Measurements from ENCODE around the gene FEM1B.
"Not testable (repeated sequence)": the region's sequence is repeated elsewhere in the genome, so short reads cannot be mapped to it uniquely, and the experiment has no call there.

FEM1B gene

DNA sequence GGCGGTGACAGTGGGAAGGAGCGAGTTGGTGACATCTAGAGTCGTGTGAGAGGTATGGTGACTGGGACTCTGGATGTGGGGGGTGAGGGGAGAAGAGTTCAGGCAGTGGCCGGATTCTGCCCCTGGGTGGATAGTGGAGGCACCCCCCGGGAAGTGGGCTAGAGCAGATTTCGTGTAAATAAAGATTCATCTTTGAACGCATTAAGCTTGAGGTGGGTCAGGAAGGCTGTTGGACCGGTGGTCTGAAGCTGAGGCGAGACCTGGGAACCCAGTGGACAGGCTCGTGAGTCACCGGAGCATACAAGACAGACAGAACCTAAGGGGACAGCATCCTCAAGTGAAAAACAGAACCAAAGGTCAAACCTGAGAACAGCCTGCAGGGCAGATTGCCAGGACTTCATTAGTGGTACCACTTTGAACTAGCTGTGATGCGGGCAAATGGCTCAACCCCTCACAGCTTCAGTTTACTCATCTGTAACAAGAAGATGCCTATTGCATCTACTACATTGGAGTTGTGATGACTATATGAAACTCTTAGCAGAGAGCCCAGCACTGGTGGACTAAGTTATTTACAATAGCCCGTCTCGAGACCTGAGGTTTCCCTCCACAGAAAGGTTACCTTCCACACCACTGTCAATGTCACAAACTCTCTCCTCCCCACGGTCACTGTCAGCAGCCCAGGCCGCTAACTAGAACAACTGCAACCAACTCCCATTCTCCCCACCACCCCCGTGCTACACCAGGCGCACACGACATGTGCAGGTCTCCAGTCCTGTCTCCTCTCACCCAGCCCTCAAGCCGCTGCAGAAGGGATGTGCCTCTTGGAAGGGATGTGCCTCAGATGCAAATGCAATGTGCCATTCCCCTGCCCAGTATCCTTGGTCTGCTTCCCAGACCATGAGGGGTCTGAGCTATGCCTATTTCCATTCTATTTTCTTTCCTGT, 47.1 kb upstream of the FEM1B start:
- H3K4me3 ChIP-seq (ENCODE audit: low read depth in 1 of 2, low read length in 1 of 2), result peak overlapping the region; percentile 79 to 91
- no peaks in the 10 kb centered on the region for H3K36me3 ChIP-seq
- H3K27me3 ChIP-seq, result no peaks in the 10 kb centered on the region
- H3K4me1 ChIP-seq (ENCODE audit: control insufficient read depth in 1 of 2, insufficient read depth in 1 of 2, low read depth in 1 of 2, low read length in 1 of 2), result peaks cover 20 to 42% of the 10 kb centered on the region in 2 experiments
- TF ChIP-seq, protein P1, sequence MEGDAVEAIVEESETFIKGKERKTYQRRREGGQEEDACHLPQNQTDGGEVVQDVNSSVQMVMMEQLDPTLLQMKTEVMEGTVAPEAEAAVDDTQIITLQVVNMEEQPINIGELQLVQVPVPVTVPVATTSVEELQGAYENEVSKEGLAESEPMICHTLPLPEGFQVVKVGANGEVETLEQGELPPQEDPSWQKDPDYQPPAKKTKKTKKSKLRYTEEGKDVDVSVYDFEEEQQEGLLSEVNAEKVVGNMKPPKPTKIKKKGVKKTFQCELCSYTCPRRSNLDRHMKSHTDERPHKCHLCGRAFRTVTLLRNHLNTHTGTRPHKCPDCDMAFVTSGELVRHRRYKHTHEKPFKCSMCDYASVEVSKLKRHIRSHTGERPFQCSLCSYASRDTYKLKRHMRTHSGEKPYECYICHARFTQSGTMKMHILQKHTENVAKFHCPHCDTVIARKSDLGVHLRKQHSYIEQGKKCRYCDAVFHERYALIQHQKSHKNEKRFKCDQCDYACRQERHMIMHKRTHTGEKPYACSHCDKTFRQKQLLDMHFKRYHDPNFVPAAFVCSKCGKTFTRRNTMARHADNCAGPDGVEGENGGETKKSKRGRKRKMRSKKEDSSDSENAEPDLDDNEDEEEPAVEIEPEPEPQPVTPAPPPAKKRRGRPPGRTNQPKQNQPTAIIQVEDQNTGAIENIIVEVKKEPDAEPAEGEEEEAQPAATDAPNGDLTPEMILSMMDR (IDR thresholded peaks at IDR 0.05), result no peak
- H3K9me3 ChIP-seq, result no peaks in the 10 kb centered on the region
- peak overlapping the region; percentile 81 for H3K27ac ChIP-seq

DNA sequence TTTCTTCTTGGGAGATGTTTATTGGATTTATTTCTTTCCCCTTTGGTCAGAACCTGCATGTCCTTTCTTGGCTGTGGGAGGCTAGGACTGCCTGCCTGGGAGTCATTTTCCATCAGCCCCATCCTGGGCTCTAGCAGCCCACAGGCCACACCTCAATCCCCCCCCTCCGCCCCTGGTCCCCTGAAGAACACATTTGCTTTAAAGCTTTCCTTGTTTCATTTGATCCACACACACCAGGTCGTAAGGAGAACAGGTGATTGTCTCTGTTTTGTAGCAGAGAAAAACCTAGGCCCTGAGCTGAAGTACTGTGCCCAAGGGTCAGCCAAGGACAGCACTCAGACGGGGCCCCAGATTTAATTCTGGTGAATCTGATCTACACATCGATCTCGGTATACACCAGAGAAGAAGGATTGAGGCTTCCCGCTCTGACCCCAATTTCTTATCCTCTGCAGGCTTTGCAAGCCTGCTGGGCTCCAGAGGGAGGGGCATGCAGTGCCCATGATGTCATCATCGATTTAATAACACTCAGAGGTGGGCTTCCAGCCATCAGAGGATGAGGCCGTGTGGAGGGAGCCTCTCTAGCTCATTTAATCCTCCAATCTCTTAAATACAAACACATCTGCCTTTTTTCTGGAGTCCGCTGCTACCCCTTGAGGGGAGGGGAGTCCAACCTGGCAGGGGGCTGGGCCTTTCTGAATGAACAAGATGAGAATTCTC, 46.3 kb upstream of the FEM1B start:
- H3K4me3 ChIP-seq (ENCODE audit: low read depth in 1 of 2, low read length in 1 of 2), result no peak overlapping the region
- H3K27me3 ChIP-seq, result no peaks in the 10 kb centered on the region
- H3K9me3 ChIP-seq, result no peaks in the 10 kb centered on the region
- peaks cover 20 to 42% of the 10 kb centered on the region in 2 experiments for H3K4me1 ChIP-seq (ENCODE audit: control insufficient read depth in 1 of 2, insufficient read depth in 1 of 2, low read depth in 1 of 2, low read length in 1 of 2)
- H3K36me3 ChIP-seq, result no peaks in the 10 kb centered on the region
- H3K27ac ChIP-seq, result no peak overlapping the region
- TF ChIP-seq, protein P1 (IDR thresholded peaks at IDR 0.05), result no peak

DNA sequence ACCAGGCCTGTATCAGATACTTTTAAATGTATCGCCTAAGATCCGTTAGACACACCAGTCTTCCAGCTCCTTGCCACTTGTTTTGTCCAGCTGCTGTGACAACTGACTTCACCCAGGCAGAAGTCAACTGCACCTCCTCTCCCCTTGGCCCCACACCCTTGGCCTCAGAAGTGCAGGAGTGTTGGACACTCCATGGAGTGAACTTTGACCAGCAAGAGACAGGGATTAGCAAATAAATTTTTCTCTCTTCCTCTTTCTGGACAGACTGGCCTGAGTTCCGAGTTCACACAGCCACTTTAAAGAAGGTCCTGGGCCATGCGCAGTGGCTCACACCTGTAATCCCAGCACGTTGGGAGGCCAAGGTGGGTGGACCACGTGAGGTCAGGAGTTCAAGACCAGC, 45.1 kb upstream of the FEM1B start:
- Histone ChIP-seq H3K27ac (peak overlapping the region; percentile 38), H3K4me3 (ENCODE audit: low read depth in 1 of 2, low read length in 1 of 2) (peak overlapping the region in 1 of 2 experiments; percentile 9), H3K4me1 (ENCODE audit: control insufficient read depth in 1 of 2, insufficient read depth in 1 of 2, low read depth in 1 of 2, low read length in 1 of 2) (peaks cover 20 to 42% of the 10 kb centered on the region in 2 experiments), H3K9me3 (no peaks in the 10 kb centered on the region), H3K36me3 (no peaks in the 10 kb centered on the region), H3K27me3 (no peaks in the 10 kb centered on the region)
- TF ChIP-seq, protein P1 (IDR thresholded peaks at IDR 0.05), result no peak

DNA sequence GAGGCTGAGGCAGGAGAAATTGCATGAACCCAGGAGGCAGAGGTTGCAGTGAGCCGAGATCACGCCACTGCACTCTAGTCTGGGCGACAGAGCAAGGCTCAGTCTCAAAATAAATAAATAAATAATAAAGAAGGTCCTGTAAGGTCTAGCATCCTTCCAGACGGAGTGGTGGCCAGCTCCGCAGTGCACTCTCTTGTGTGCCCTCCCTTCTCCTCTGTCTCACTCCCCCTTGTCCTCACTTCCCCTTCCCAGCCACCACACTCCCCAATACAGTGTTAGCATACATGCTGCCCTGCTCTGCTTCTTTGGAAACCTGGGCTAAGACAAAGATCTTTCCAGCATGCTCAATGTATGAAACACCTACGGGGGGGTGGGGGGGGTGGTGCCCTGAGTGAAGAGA, 44.6 kb upstream of the FEM1B start:
- H3K27me3 ChIP-seq, result no peaks in the 10 kb centered on the region
- no peaks in the 10 kb centered on the region for H3K9me3 ChIP-seq
- H3K4me1 ChIP-seq (ENCODE audit: control insufficient read depth in 1 of 2, insufficient read depth in 1 of 2, low read depth in 1 of 2, low read length in 1 of 2), result peaks cover 17 to 41% of the 10 kb centered on the region in 2 experiments
- H3K36me3 ChIP-seq, result no peaks in the 10 kb centered on the region
- H3K27ac ChIP-seq, result peak overlapping the region; percentile 38
- peak overlapping the region in 1 of 2 experiments; percentile 9 for H3K4me3 ChIP-seq (ENCODE audit: low read depth in 1 of 2, low read length in 1 of 2)
- TF ChIP-seq, protein P1 (IDR thresholded peaks at IDR 0.05), result no peak

DNA sequence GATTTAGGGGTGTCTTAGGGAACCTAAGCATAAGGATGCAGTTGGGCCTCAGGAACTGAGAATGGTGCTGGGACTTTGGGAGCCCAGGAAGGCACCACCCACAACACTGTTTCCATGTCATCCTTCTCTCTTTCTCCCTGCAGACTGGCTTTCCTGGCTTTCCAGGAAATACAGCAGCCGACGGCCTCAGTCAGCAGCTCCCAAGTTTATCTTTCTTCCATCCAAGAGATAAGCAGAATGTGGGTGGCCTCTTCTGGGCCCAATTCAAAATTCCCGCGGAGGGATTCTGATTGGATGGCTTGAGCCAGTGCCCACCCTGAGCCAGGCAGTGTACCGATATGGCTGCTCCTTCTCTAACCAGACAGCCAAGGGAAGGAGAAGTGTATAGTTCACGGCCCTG, 43.5 kb upstream of the FEM1B start:
- Histone ChIP-seq H3K4me1 (ENCODE audit: control insufficient read depth in 1 of 2, insufficient read depth in 1 of 2, low read depth in 1 of 2, low read length in 1 of 2) (peaks cover 6 to 29% of the 10 kb centered on the region in 2 experiments), H3K4me3 (ENCODE audit: low read depth in 1 of 2, low read length in 1 of 2) (no peak overlapping the region), H3K27ac (no peak overlapping the region), H3K27me3 (no peaks in the 10 kb centered on the region), H3K9me3 (no peaks in the 10 kb centered on the region), H3K36me3 (no peaks in the 10 kb centered on the region)
- TF ChIP-seq, protein P1 (IDR thresholded peaks at IDR 0.05), result no peak

DNA sequence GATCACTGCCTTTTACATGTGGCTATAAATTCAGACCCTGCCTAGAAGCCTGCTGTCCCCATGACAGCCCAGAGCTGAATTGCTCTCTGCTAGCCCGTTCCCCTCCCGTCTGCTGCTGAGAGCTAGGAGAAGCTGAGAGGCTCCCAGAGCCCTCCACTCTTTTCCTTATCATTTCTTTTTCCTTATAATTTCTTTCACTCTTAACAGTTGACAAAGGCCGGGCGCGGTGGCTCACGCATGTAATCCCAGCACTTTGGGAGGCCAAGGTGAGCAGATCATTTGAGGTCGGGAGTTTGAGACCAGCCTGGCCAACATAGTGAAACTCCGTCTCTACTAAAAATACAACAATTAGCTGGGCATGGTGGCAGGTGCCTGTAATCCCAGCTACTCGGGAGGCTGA, 43.0 kb upstream of the FEM1B start:
- H3K36me3 ChIP-seq; H3K27me3 ChIP-seq; H3K4me3 ChIP-seq (ENCODE audit: low read depth in 1 of 2, low read length in 1 of 2); H3K9me3 ChIP-seq; H3K27ac ChIP-seq: not testable (repeated sequence)
- peaks cover 6 to 27% of the 10 kb centered on the region in 2 experiments for H3K4me1 ChIP-seq (ENCODE audit: control insufficient read depth in 1 of 2, insufficient read depth in 1 of 2, low read depth in 1 of 2, low read length in 1 of 2)
